Measurements from ENCODE around the gene HOXA13.

Gene HOXA13

DNA sequence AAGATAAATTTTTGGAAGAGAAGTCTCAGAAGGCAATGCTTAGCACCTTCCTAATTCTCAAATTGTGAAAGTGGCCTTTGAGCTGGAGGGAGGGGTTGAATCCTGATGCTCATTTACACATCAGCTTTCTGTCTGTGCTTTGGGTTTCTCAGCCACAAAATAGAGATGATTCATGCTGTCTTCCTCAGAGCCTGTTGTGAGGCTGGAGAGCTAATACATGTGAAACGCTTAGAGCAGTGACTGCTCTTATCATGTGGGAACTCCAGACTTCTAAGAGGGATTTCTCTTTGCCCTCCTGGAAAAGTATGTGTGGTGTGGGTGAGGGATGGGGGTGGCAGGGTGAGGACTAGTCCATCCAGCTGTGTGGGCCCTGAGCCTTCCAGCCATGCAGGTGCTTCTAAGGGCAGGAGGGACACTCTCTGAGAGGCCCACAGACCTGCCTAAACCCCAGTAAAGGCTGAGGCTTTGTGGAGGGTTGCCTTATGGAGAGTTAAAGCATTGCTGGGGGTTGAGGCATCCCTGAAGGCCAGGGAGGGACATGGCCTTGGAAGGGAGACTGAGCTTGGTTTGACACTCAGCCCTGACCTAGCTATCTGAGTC lies 37.9 kb upstream of the HOXA13 start:
- no peak for DNase-seq (ENCODE audit: low read depth in 2 of 2)

- DNase-seq (ENCODE audit: low read depth in 2 of 2) = no peak
These were observed 35.8 kb upstream of the HOXA13 start for GRCh38 chr7:27235387-27236311.

- no peak for DNase-seq (ENCODE audit: low read depth in 2 of 2)
These were observed 29.6 kb upstream of the HOXA13 start for GRCh38 chr7:27229448-27229847.

DNA sequence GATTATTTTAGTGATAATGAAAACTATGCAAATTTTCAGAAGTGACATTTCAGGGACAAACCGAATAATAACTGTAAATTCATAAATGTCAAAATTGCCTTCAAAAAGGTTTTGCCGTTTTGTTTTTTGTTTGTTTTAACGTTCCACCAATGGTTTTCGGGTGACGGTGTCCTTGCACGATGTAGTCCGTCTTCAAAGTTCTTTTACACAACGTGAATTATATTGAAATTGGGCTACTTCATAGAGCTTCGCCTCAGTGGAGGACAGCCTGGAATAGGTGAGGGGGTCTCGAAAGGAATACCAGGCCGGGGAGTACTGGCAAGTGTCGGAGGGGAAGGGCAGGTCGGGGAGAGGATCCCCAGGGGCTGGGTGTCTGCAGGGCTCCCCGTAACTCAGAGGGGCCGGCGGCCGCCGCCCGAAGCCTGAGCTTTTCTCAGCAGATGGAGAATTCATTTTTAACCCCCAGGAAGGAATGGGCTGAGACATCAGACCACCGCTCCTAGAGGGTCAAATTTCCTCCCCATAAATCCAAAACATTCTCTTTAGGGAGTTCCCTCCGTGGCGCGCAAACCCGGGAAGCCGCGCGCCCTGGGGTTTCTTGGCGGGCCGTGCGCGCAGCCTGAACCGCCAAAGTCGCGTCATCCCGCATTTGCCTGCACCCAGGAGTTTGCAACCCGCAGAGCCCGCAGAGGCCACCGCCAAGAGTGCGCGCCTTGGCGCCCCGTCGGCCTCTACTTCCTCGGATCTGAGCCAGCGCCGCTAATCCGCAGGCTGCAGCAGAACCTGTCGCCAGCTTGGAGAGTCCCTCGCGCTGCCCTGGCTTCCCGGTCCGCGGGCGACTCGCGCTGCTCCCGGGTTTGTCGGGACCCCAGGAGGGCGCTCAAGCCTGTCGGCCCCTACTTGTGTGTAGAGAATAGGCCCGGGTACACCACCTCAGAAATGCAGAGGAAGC lies 25.4 kb upstream of the HOXA13 start:
- DNase-seq (ENCODE audit: low read depth in 2 of 2) = no peak

GRCh38 chr7:27223941-27224575 lies 24.2 kb upstream of the HOXA13 start:
- no peak for DNase-seq (ENCODE audit: low read depth in 2 of 2)

DNA sequence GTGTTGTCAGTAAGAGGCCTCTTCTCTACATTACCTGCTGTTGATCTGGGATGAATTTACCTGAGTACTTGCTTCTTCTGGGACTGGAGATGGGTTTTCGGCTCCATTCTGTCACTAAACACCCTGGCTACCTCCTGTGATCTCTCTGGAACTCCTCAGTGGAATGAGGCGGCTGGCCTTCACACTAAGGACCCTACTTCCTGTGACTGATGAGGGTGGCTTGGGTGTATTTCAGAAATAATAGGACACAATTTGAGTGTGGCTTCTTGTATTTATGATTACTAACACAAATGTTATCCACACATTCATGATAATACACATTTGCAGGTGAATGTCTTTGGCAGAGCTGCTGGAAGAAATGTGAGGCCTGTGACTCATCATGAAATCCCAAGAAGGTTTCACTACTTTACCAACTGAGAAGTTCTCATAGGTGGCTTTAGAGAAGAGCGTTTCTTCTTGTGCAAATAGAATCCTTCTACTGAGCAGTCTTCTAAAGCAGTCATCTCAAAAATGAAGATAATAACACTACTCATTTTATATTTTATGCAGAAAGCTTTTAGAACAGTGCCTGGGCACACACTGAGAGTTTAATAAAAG lies 21.4 kb upstream of the HOXA13 start:
- no peak for DNase-seq (ENCODE audit: low read depth in 2 of 2)

DNA sequence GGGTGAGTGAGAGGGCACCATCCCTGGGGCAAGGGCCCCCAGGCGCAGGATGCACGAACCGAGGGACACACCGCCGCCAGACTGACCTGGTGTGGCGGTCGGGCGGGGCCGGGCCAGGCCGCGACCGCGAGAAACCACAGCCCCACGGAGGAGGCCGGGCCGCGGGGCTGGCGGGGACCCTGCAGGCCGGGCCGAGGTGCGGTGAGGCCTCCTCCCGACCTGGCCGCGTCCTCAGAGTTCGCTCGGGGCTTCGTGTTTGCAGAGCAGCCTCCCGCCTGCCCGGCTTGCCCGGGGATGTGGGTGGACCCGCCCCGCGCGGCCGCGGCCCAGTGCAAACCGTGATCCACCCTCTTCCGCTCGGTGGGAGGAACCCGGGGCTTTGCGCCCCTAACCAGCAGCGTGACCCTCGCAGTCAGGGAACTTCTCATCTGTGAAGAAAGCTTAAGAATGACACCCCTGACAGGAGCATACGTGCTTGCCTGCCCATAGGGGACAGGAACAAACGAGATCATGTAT lies 20.6 kb upstream of the HOXA13 start:
- no peak for DNase-seq (ENCODE audit: low read depth in 2 of 2)

DNA sequence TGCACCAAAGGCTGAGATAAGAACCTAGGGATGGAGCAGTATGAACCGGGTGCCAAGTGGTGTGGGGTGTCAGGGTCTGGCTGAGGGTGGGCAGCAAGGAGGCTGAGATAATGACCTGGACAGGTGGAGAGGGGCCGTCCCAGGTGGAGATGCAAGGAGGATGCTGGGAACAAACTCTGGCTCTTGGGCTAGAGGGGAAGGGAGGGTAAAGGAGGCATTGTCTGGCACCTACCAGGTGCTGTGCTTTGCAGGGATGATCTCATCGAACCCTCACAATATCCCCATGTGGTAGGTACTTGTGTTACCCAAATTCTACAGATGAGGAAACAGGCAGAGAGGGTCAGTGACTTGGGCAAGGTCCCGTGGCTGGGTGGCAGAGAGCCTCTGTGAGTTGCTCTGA lies 19.9 kb upstream of the HOXA13 start:
- no peak for DNase-seq (ENCODE audit: low read depth in 2 of 2)

DNA sequence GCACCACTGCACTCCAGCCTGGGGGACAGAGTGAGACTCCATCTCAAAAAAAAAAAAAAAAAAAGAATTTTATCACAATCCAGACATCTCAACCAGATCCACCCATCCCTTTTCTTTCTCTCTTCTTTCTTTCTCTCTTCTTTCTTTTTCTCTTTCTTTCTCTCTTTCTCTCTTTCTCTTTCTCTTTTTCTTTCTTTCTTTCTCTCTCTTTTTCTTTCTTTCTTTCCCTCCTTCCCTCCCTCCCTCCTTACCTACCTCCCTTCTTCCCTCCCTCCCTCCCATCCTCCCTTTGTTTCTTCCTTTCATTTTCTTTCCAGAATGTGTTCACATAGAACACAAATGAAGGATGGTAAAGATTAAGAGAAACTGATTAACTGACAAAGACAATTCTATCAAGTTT lies 18.1 kb upstream of the HOXA13 start:
- no peak for DNase-seq (ENCODE audit: low read depth in 2 of 2)

DNA sequence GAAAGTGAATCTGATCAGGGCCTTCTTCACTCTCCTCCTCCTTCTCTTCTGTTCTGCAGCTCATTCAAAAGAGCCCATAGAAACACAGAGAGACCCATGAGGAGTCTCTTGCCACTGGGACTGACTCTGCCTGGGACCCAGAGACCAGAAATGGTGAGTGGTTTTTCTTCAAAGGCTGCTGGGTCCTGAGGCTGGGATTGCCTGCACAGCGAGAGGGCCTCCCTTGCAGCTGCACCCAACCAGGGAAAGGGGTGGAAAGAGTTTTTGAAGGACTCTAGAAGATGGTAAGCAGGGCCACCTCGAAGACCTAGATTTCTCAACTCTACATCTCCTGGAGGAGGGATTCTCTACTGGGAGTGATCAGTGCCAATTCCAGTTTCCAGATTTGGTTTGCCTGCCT lies 15.5 kb upstream of the HOXA13 start:
- DNase-seq (ENCODE audit: low read depth in 2 of 2) = no peak

GRCh38 chr7:27214239-27214950 lies 14.5 kb upstream of the HOXA13 start:
- DNase-seq (ENCODE audit: low read depth in 2 of 2) = no peak

GRCh38 chr7:27213433-27214238 lies 13.7 kb upstream of the HOXA13 start:
- no peak for DNase-seq (ENCODE audit: low read depth in 2 of 2)

DNA sequence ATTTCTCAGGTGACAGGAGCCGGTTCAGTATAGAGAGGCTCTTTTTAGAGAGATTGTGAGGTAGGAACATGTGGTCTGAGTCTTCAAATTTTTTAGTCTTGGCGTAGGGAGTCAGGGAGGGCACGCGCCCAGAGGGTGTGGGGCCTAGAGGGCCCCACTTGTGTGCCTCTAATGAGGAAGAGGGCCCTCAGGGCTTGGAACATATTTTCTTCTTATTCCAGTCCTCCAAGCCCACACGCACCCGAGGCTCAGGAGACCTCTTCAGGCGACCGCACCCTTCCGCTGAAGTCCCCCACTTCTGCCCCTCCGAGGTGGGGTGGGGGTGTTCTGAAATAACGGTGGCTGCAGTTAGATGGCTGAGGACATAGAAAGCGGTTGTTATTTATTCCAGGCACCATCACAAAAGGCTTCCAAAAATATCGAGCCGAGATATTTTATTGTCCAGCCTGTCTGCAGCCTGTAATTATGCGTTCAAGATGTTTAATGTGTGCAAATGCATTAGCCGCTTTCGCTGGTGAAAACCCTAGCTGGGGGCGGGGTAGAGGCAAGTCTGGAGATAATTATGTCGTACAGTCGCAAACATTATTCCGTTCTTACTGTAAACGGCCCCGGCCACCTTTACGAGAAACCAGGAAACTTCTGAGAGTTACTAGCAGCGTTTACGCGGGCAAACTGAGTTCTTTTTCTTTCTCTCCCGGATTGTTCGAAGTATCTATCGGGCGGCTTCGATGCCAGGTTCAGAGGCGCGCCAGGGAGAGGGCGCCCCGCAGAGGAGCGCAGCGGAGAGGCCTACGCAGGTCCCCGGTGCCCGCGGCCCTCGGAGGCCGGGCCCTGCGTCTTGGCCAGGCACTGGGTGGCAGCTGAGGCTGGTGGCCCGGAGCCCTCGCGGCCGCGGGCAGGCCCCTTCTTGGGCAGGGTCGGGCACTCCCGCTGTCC lies 12.9 kb upstream of the HOXA13 start:
- no peak for DNase-seq (ENCODE audit: low read depth in 2 of 2)

DNA sequence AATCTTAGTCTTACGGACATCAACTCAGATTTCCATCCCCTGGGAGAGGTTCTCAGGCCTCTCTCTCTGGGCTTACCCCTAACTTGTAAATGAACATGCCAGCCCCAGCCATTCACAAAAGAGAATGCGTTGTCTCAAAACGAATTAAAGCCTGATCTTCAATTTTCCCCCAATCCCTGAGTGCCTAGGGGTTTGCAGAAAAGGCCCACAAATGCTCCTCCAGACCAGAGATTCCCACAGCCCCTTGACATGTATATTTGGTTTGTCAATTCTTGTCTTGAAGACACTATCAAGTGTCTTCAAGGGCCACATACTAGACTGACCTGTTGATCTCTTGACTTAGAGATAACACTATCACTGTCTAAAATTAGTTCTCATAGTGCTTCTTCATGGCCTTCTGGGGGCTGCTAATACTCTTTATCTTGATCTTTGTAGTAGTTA lies 11.9 kb upstream of the HOXA13 start:
- DNase-seq (ENCODE audit: low read depth in 2 of 2) = no peak

- no peak for DNase-seq (ENCODE audit: low read depth in 2 of 2)
These were observed 11.2 kb upstream of the HOXA13 start for GRCh38 chr7:27211084-27211446.

DNA sequence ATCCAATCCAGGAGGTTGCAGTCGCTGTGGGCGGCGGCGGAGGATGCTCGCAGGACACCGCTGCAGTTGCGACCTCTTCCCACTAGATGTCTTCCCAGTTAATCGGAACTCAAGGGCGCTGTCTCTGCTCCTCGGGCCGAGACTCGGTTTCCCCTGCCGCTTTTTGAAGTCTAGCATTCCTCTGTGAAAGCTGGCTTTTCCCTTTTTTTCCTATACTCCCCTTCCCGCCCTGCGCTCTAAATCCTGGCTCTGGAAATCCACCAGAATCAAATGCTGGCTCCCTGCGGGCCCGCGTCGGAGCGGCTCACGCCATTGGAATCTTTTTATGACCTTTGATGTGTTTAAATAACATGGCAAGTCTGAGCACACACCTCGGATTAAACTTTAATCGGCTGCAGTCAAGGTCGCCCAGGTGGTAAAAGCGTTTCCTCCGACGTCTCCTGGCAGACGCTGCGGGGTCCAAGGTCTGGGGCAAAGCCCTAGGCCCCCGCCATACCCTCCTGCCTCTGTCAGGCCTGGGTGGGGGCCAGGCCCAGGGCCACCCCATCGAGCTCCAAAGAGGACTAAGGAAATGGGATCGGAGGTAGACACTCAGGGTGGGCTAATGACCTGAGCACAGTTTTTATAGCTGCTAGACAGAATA lies 10.7 kb upstream of the HOXA13 start:
- peak in 1 of 2 donors; percentile 44 for DNase-seq (ENCODE audit: low read depth in 2 of 2)

GRCh38 chr7:27209933-27210440 lies 10.1 kb upstream of the HOXA13 start:
- no peak for DNase-seq (ENCODE audit: low read depth in 2 of 2)

- no peak for DNase-seq (ENCODE audit: low read depth in 2 of 2)
These were observed 9.1 kb upstream of the HOXA13 start for GRCh38 chr7:27208998-27209397.
